ENCODE measurements around the gene TTLL5.
A peak's percentile ranks its signal among the peaks of the same experiment; 100 is the strongest.

Gene TTLL5

GRCh38 chr14:75804570-75805275, 143.7 kb downstream of the TTLL5 start:
- DNase-seq (ENCODE audit: low read depth), result no peak

GRCh38 chr14:75805646-75806045, 144.6 kb downstream of the TTLL5 start:
- DNase-seq (ENCODE audit: low read depth), result no peak

DNA sequence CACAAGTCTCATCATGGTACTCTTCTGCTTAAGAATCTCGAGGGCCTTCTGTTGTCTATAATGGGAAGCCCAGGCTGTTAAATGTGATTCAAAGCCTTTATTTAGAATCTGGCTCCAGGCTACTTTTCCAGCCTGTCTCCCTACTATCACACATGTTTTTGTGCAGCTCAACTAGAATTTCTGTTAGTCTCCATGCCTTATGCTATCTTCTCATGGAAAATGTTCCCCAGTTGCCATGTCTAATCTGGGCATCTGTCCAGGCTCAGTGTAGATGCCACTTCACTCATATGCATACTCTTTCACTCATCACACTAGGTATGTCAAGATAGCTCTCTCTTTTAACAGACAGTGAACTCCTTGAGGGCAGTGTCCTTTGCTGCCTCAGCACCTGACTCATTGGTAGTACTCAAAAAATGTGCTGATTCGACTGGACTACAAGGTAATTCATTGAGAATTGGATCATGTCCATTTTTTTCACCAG, 145.3 kb downstream of the TTLL5 start:
- DNase-seq (ENCODE audit: low read depth), result no peak

GRCh38 chr14:75807667-75808360, 146.8 kb downstream of the TTLL5 start:
- no peak for DNase-seq (ENCODE audit: low read depth)

GRCh38 chr14:75811136-75811829, 150.2 kb downstream of the TTLL5 start:
- no peak for DNase-seq (ENCODE audit: low read depth)

DNA sequence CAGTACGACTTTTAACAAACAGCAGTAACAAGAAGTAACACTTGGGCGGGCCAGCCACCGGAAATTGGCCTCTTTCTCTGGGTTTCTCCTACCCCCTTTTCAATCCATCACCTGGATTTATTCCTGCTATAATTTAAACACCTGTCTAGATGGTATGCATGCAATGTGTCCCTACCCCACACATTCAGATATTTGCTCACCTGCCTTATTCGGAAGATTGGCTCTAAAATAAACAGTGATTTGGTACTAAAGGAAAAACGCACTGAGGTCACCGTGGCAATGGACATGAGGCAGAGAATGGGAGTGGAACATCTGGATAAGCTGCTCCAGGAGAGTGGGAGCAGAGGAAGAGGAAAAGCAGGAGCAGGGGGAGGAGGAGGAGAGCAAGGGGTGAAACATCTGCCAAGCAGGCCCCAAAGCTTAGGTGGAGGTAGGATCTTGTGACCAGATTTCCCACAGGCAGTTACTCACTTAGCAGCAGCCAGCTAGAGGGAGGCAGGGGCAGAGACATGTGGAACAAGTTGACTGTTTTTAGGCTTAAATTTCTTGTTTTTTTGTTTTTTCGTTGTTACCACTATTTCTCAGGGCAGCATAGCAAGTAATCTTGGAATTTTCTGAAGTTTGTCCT, 150.9 kb downstream of the TTLL5 start:
- DNase-seq (ENCODE audit: low read depth), result no peak

DNA sequence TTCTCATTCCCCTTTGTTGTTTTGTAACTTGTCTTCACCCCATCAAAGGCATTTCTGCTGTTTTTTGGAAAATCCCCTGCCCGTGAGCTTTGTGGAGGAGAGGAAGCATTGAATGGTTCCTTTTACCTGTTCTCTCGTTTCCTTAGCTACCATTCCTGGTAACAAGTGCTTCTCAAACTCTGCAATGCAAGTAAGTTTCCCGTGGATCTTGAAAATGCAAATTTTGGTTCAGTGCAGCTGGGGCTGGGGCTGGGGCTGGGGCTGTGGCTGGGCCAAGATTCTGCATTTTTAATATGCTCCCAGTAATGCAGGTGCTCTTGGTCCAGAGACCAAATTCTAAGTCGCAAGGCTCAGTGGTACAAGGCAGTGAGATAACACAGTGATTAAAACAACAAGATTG, 151.6 kb downstream of the TTLL5 start:
- DNase-seq (ENCODE audit: low read depth), result no peak

- no peak for DNase-seq (ENCODE audit: low read depth)
These were observed 159.7 kb downstream of the TTLL5 start for GRCh38 chr14:75820761-75821160.

DNA sequence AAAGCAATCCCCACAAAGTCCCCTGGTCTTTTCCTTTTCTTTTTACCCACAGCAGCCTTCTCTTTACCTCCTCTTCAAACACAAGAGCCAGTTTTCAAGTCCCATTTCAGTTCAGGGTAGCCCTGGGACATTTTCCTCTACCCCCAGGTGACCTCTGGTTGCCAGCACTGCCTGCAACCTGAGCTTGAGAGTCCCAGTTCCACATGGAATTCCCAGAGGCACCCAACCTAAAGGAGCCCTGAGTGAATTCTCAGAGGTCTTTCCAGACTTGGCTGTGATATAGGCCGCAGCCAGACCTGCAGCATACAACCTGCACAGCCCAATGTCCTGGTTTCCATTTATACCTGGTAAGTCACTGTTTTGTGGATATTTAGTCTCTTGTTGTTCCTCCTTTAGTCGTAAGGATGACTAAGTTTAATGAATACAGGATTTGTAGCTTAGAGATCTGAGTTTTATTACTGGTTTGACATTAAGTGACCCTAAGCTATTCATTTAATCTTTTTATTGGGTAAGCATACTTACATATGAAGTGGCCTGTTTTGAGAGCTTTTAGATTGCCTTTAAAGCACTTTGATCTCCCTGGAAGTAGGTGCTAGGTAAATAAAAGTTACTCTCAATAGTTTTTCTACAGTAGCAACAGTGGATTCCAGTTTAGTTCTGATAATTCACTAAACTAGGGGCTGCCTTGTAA, 160.9 kb downstream of the TTLL5 start:
- no peak for DNase-seq (ENCODE audit: low read depth)

DNA sequence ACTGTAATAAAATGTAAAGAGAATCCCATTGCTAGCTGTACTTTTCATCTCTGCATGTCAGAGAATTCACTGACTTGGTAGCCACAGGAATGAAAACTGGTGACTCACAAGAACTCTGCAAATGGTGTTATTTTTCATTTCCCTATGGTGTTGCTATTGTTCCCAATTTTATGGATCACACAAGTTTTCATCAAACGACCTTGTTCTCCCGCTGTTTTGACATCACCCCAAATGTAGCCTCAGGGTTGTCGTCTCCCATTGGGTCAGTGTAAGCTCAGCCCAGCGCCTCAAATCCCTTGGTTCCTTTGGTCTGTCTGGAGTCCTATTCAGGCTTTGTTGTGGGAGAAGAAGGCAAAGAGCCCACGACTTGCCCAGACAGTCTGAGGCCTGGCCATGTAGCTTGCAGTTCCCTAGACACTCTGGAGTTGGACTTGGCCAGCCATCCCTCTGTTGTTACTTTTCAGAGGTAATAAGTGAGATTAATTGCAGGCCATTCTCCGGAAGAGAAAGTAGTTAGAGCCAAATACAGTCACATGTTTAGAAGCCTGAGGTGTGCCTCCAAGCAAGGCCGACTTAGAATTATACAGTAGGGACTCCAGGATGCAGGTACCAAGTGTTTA, 161.6 kb downstream of the TTLL5 start:
- DNase-seq (ENCODE audit: low read depth), result no peak

GRCh38 chr14:75823334-75823733, 162.3 kb downstream of the TTLL5 start:
- DNase-seq (ENCODE audit: low read depth), result no peak

DNA sequence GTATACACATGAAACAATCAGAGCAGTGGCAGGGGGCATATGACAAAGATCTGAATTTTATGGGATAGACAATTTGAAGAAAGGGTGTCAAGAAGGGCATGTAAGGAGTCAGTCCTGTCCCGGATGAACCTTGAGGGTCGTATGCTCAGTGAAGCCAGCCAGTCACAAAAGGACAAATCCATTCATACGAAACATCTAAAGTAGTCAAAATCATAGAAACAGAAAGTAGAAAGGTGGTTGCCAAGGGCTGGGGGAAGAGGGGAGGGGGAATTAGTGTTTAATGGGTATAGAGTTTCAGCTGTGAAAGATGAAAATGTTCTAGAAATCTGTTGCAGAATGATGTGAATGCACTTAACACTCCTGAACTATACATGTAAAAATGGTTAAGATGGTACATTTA, 163.3 kb downstream of the TTLL5 start:
- no peak for DNase-seq (ENCODE audit: low read depth)

DNA sequence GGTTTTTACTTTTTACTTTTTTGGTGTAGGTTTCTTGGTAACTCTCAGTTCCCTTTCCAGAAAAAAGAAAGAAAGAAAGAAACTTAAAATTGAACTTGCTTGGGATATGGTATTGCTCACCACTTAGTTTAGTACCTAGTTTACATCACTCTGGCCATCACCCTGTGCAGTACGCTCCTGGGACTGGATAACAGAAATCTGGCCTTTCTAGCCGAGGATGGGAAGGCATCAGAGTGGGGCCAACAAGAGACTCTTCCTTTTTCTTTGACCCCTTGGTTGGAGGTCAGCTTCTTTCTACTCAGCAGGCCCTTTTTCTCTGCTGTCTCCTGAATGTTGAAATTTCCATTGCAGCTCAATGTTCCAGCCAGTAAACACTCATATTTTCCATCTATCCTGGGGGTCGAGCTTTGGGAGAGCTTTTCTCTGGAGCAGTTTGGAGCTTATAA, 164.1 kb downstream of the TTLL5 start:
- peak; percentile 71 for DNase-seq (ENCODE audit: low read depth)

GRCh38 chr14:75826599-75826998, 165.6 kb downstream of the TTLL5 start:
- no peak for DNase-seq (ENCODE audit: low read depth)

DNA sequence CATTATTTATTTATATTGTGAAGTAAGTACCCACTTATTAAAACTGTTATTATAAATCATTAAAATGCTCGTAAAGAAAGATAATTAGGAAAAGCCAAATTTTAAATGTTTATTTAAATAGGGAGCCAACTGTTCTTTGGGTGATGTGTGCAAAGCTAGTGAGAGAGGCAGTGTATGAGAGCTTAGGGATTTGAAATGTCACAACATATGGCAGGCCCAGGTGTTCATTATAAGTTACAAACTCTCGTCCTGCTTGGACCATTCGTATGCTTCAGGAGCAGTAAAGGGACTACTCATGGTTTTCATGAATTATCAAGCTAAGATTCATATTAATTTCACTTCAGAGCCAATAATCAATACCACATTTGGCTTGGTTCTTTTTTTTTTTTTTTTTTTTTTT, 166.3 kb downstream of the TTLL5 start:
- DNase-seq (ENCODE audit: low read depth), result no peak

GRCh38 chr14:75829316-75829715, 168.3 kb downstream of the TTLL5 start:
- DNase-seq (ENCODE audit: low read depth), result no peak

GRCh38 chr14:75831455-75831854, 170.4 kb downstream of the TTLL5 start:
- DNase-seq (ENCODE audit: low read depth), result peak; percentile 84

DNA sequence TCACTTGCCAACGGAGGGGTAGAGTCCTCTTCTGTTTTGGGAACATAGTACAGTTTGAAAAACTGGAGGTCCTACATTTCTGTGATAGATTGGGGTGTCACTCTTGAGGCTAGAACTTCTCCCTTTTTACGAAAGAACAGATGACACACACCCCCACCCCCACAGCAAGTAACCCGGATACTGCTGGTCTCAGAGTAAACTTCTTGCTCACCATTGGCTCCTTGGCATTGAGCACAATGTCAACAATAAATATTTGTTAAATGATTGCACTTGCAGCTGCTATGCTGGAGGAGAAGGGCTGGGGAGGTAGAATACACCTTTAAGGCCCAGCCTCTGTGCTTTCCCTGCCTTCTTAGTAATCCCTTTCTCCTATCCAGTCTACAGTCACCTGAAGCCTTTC, 170.9 kb downstream of the TTLL5 start:
- no peak for DNase-seq (ENCODE audit: low read depth)

- DNase-seq (ENCODE audit: low read depth), result no peak
These were observed 171.7 kb downstream of the TTLL5 start for GRCh38 chr14:75832621-75833297.

DNA sequence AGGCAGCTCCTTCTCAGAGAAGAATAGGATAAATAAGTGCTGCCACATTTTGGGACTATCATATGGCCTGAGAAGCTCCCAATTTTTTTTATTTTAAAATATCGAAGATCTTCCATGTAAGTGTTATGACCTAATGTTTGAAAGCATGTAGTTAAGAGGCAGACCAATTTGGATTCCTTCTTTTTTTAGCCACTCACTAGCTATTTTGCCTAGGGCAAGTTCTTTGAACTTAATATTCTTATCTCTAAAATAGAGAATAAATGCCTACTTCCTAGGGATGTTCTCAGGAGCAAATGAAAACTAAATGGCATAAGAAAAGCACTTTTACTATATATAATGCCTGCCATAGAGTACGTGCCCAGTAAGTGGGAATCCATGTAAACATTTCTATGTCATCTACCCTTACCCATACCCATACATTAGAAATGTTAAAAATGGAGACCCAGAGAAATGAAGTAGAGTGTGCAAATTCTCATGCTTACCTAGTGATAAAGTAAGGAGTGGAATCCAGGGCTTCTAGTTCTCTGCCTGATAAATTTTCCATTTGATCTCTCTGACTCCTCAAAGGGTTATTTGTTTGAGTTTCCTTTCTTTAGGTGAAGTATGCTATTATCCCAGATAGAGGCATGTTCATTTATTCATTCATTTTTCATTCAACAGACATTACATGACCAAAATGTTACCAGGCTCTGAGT, 172.4 kb downstream of the TTLL5 start:
- DNase-seq (ENCODE audit: low read depth), result no peak

Measured in fibroblast of the conjunctiva (primary cell).